ENCODE results near the gene PRR5L. TPM values are rescaled to one million over a fixed set of nuclear protein-coding genes. Genes with fewer than 3 reads are reported as not detected.
A peak's percentile ranks its signal among the peaks of the same experiment; 100 is the strongest.
"Not testable (repeated sequence)": the region's sequence is repeated elsewhere in the genome, so short reads cannot be mapped to it uniquely, and the experiment has no call there.

Gene PRR5L
- total RNA-seq, 3 donors from 2014 or later, result 5.1 to 10.0 (median 8.5) TPM

DNA sequence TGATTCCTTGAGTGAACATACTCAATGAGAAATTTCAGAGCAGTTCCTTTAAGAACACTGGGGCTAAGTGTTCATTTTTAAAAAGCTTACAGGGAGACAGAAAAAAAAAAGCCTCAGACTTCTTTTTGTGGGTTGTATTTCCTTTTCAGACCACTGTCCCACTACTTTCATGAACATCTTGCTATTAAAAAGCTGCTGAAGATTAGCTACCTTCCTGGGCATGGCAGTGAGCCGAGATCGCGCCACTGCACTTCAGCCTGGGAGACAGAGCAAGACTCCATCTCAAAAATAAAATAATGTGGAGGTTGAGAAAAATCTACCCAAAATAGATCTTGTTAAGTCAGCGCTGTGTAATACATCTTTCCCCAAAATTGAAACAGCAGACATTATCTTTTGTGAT, 203.2 kb downstream of the PRR5L start:
- no peak overlapping the region for H3K4me3 Mint-ChIP-seq
- no peaks in the 10 kb centered on the region for H3K9me3 Mint-ChIP-seq
- peaks cover 19% of the 10 kb centered on the region for H3K4me1 Mint-ChIP-seq (ENCODE audit: low read depth)
- DNase-seq, result no peak
- no peaks in the 10 kb centered on the region for H3K27me3 Mint-ChIP-seq (ENCODE audit: low read depth)
- H3K36me3 Mint-ChIP-seq (ENCODE audit: insufficient read depth), result peaks cover 27% of the 10 kb centered on the region
- ATAC-seq, result no peak

DNA sequence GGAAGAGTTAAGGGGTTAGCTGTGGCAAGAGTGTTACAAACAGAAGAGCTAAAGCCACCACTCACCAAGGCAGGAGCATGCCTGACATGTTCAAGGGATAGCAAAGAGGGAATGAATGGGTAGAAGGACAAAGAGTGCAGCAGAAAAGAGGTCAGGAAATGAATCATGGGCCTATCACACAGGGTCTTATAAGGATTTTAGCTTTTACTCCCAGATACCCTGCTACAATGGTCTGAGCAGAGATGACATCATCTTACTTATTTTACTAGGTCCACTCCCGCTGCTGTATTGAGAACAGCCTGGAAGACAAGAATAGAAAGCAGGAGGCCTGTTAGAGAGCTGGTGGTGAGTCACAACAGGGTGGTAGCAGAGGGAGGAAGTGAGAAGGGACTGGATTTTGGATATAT, 204.2 kb downstream of the PRR5L start:
- Mint-ChIP-seq H3K9me3 (no peaks in the 10 kb centered on the region), H3K4me3 (no peak overlapping the region), H3K27me3 (ENCODE audit: low read depth) (no peaks in the 10 kb centered on the region), H3K4me1 (ENCODE audit: low read depth) (peaks cover 26% of the 10 kb centered on the region), H3K36me3 (ENCODE audit: insufficient read depth) (peaks cover 32% of the 10 kb centered on the region)
- DNase-seq (no peak), ATAC-seq (peak in 1 of 2 donors; percentile 48)

DNA sequence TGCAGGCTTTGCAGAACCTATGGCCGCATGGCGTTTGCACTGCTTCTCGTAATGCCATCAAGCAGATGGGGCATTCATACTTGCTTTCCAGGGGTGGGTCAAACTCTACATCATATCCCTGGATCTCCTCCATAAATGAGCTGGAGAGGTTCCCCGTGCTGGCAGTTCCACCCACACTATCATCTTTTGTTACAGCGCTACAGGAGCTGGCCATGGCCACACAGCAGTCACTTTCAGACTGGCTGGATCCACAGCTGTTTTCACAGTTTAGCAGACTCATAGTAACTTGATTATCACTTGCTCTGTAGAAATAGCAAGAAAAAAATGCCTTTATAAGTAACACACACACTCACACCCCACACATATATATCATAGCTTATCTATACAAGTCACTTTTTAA, 205.1 kb downstream of the PRR5L start:
- Mint-ChIP-seq H3K4me3 (no peak overlapping the region), H3K27me3 (ENCODE audit: low read depth) (no peaks in the 10 kb centered on the region), H3K36me3 (ENCODE audit: insufficient read depth) (peaks cover 31% of the 10 kb centered on the region), H3K4me1 (ENCODE audit: low read depth) (peaks cover 35% of the 10 kb centered on the region), H3K9me3 (no peaks in the 10 kb centered on the region)
- DNase-seq (no peak), ATAC-seq (no peak)

DNA sequence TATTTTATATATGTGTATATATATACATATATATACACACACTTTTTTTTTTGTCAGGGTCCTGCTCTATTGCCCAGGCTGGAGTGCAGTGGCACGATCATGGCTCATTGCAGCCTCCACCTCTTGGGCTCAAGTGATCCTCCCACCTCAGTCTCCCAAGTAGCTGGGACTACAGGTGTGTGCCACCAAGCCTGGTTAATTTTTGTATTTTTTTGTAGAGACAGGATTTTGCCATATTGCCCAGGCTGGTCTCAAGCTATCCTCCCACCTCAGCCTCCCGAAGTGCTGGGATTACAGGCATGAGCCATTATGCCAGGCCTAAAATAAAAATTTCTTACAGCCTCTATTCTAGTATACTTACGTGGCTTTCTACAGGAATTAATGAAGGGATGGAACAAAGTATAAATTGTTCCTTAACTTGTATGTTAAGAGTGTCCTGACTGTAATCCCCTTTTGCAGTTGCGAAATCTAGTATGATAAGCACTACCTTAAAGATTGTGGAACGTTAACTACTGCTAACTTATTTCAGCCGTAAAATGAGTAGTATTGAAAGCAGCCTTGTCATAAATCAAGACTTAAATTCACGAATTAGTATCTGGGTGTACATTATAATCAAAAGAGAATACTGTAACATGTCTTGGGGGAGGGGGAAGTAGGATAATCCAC, 211.9 kb downstream of the PRR5L start:
- DNase-seq (no peak), ATAC-seq (no peak)
- Mint-ChIP-seq H3K9me3 (no peaks in the 10 kb centered on the region), H3K36me3 (ENCODE audit: insufficient read depth) (peaks cover 9% of the 10 kb centered on the region), H3K27me3 (ENCODE audit: low read depth) (peaks cover 2% of the 10 kb centered on the region), H3K4me1 (ENCODE audit: low read depth) (peaks cover 41% of the 10 kb centered on the region), H3K4me3 (peak overlapping the region; percentile 99)

DNA sequence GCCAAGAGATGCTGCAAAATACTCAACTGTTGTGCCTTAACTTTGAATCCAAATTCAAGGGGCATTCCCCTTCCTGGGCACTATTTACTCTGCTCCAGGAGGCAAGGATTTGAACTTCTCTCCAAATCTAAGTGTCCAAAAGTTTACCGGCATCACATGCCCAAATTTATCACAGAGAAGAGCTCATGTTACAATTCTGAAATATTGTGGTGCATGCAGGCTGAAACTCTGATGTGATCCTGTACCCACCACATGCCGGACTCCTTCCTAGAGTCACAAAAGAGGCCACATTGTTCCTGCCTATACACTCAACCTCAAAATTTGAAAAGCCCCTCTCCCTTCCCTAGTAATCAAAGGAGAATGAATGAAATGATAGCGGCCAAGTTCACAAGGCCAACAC, 212.7 kb downstream of the PRR5L start:
- peaks cover 41% of the 10 kb centered on the region for H3K4me1 Mint-ChIP-seq (ENCODE audit: low read depth)
- no peaks in the 10 kb centered on the region for H3K9me3 Mint-ChIP-seq
- ATAC-seq (no peak), DNase-seq (no peak)
- H3K27me3 Mint-ChIP-seq (ENCODE audit: low read depth), result peaks cover 3% of the 10 kb centered on the region
- H3K36me3 Mint-ChIP-seq (ENCODE audit: insufficient read depth), result peaks cover 7% of the 10 kb centered on the region
- H3K4me3 Mint-ChIP-seq, result peak overlapping the region; percentile 99

DNA sequence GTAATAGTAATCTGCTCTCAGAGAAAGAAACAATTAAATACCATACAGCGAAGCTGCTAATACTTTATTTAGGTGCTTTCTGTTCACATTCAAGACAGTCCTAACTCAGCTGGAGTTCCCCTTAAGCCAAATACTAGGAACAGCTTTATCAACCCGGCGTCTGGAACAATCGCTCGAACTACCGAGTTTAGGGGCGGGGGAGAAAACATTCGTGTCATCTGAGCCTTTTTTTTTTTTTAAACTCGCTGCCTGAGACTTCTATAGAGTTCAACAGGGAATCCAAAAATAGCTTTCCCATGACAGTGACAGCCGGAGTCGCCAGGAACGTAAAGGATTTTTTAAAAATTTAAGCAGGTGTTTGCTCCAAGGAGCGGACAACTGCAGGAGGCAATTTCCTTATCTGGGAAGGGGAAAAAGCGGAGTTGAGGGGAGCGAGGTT, 213.1 kb downstream of the PRR5L start:
- DNase-seq, result peak; percentile 30
- H3K9me3 Mint-ChIP-seq, result peaks cover 4% of the 10 kb centered on the region
- no peak for ATAC-seq
- H3K4me1 Mint-ChIP-seq (ENCODE audit: low read depth), result peaks cover 39% of the 10 kb centered on the region
- H3K36me3 Mint-ChIP-seq (ENCODE audit: insufficient read depth), result peaks cover 6% of the 10 kb centered on the region
- peaks cover 5% of the 10 kb centered on the region for H3K27me3 Mint-ChIP-seq (ENCODE audit: low read depth)
- H3K4me3 Mint-ChIP-seq, result peak overlapping the region; percentile 99

GRCh38 chr11:36509694-36510593, 213.9 kb downstream of the PRR5L start, which contains the start of gene TRAF6:
TSS of gene TRAF6 (minus strand) at chr11:36510272. CDS start at chr11:36501515, 8,757 bp downstream.
- H3K36me3 Mint-ChIP-seq (ENCODE audit: insufficient read depth), result peaks cover 2% of the 10 kb centered on the region
- peak within 1 kb of the TSS; percentile 99 for H3K4me3 Mint-ChIP-seq
- ATAC-seq (peak; percentile 95 to 97), DNase-seq (peak; percentile 88)
- peaks cover 33% of the 10 kb centered on the region for H3K4me1 Mint-ChIP-seq (ENCODE audit: low read depth)
- H3K27me3 Mint-ChIP-seq (ENCODE audit: low read depth), result peaks cover 12% of the 10 kb centered on the region
- H3K9me3 Mint-ChIP-seq, result peaks cover 4% of the 10 kb centered on the region

GRCh38 chr11:36510594-36510942, 214.5 kb downstream of the PRR5L start:
- ATAC-seq, result no peak
- Mint-ChIP-seq H3K27me3 (ENCODE audit: low read depth) (peaks cover 17% of the 10 kb centered on the region), H3K4me3 (peak overlapping the region; percentile 99), H3K36me3 (ENCODE audit: insufficient read depth) (no peaks in the 10 kb centered on the region), H3K4me1 (ENCODE audit: low read depth) (peaks cover 29% of the 10 kb centered on the region), H3K9me3 (peaks cover 4% of the 10 kb centered on the region)
- no peak for DNase-seq

DNA sequence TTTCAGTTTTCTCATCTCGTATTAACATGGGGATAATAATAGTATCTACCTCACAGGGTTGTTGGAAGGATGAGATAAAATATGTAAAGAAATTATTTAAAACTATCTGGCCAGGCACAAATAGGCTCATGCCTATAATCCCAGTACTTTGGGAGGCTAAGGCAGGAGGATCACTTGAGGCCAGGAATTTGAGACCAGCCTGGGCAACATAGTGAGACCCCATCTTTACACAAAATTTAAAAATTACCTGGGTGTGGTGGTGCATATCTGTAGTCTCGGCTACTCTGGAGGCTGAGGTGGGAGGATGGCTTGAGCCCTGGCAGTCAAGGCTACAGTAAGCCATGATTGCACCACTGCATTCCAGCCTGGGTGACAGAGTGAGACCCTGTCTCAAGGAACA, 215.0 kb downstream of the PRR5L start:
- not testable (repeated sequence) for DNase-seq

DNA sequence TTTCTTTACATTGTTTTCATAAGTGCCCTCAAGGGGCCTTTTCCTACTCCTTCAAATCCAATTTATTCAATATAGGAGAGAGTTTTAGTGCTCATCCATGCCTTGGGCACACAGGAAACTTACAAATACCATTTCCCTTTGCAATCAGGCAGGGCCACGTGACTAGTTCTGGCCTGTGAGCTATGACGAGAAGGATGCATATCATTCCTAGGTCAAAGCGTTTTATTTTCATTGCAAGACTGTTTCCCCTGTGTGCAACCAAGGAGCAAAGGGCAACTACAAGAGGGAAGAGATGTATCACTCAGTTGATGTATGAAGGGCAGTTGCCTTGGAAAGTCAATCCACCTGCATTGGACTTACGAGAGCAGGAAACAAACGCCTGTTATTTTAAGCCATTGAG, 215.9 kb downstream of the PRR5L start:
- DNase-seq (no peak), ATAC-seq (no peak)
- Mint-ChIP-seq H3K4me3 (no peak overlapping the region), H3K27me3 (ENCODE audit: low read depth) (peaks cover 21% of the 10 kb centered on the region), H3K9me3 (peaks cover 4% of the 10 kb centered on the region), H3K4me1 (ENCODE audit: low read depth) (peaks cover 19% of the 10 kb centered on the region), H3K36me3 (ENCODE audit: insufficient read depth) (no peaks in the 10 kb centered on the region)

More for the DNA sequence above, 215.0 kb downstream of the PRR5L start:
- H3K9me3 Mint-ChIP-seq; ATAC-seq; H3K36me3 Mint-ChIP-seq (ENCODE audit: insufficient read depth): not testable (repeated sequence)
- Mint-ChIP-seq H3K4me3 (peak overlapping the region; percentile 99), H3K27me3 (ENCODE audit: low read depth) (peaks cover 19% of the 10 kb centered on the region), H3K4me1 (ENCODE audit: low read depth) (peaks cover 24% of the 10 kb centered on the region)

DNA sequence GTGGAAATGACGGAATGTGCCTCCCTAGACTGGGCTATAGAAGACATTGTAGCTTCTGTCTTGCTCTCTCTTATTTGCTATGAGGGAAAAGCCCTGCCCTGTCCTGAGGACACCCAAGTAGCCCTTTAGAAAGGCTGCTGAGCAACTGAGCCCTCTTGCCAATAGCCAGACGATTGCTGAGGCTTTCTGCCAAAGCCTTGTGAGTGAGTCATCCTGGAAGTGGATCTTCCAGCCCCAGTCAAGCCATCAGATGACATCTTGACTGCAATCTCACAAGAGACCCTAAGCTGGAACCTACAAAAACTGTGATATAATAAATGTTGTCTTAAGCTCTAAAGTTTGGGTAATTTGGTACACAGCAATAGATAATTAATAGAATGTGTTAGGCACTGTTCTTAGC, 217.9 kb downstream of the PRR5L start:
- Mint-ChIP-seq H3K9me3 (peaks cover 4% of the 10 kb centered on the region), H3K36me3 (ENCODE audit: insufficient read depth) (no peaks in the 10 kb centered on the region), H3K27me3 (ENCODE audit: low read depth) (peaks cover 24% of the 10 kb centered on the region), H3K4me3 (no peak overlapping the region), H3K4me1 (ENCODE audit: low read depth) (peaks cover 8% of the 10 kb centered on the region)
- DNase-seq (no peak), ATAC-seq (no peak)

Other genes starting within 250 kb of the PRR5L start
- 10 to 100 TPM; 47.0 to 55.4 (median 53.1) TPM for gene COMMD9, start 6.9 kb upstream of the PRR5L start, total RNA-seq
- 10 to 100 TPM in 2 of 3 donors, 1 to 10 TPM in 1; 8.3 to 12.1 (median 10.5) TPM for gene TRAF6, start 214.0 kb downstream of the PRR5L start, total RNA-seq